NCI-H1092 treated with DMSO at 0.1 percent for 48 hours (cell line): ENCODE data around the gene SIRPB2.

ENCODE experiments used
- DNase-seq: peaks from one replicate; lab custom pipeline; 2025; lab: John Stamatoyannopoulos, UW

SIRPB2 gene

DNA sequence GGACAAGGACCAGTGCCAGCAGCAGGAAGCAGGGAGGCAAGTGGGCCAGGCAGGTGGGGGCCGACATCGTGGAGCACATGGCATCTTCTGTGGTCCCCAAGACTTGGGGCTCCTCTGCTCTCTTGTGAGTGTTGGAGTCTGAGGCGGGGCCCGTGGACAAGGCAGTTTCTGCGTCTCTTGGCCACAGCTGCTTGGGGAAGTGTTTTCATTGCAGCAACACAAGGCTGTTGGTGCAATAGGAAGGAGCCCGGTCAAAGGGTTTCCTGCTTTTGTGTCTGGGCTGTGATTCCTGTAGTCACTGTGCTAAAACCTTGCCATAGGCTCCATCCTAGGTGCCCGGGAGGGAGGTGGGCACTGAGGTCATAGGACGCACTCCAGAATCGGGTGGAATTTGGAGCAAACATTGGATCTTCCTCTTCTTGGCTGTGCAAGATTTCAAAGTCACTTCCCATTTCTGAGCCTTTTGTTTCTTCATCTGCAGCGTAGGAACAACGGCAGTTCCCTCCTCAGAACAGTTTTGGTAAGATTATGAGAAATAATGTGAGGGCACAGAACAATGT, at the start of gene SIRPB2:
Gene SIRPB2 (minus strand): TSS at position 140 of the 560 bp plus-strand sequence. CDS start 61 bp downstream, at position 79.
- DNase-seq, result no peak

DNA sequence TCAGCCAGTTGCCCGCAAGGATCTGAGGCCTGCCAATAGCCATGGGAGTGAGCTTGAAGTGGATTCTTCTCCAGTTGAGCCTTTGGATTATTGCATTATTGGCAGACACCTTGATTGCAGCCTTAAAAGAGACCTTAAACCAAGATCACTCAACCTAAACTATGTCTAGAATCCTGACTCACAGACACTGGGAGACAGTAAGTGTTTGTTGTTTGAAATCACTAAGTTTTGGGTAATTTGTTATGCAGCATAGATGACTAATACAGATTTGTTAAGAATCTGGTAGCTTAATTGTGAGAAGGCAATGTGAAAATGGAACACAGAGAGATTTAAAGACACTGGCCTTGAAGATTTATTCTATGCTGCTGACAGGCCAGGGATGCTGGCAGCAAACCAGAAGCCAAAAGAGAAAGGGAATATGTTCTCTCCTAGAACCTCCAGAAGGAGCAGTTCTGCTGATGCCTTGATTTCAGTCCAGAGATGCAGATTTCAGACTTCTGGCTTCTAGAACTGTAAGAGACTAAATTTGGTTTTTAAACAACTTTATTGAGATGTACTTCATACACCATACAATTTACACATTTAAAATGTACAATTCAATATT, 48.7 kb upstream of the SIRPB2 start:
- no peak for DNase-seq

DNA sequence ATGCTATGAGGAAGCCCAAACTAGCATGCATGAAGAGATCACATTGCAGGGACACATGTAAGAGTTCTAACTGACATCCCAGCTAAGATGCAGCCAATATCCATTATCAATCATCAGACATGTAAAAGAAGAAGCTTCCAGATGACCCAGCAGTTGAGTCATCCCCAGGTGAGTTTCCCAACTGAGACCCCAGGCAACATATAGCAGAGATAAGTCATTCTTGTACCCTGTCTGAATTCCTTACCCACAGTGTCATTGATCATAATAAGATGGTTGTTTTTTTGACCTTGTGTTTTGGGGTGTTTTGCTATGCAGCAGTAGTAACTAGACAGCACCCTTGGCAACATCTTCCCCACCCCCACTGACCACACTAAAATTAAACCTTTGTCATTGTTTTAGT, 47.4 kb upstream of the SIRPB2 start:
- no peak for DNase-seq

DNA sequence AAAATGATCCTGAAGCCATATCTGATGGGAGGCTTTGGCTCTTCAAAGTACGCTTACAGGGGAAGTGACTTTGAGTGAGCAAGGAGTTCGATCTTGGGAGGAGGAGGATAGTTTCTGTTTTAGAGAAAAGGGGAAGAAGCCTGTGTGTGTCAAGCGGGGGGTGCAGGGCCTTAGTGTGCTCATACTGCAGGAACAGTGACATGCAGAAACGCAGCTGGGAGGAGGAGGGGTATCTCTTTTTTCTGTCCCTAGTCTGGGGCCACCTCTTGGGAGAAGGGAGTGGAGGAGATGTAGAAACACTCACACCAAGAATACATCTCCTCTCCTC, 46.5 kb upstream of the SIRPB2 start:
- DNase-seq, result no peak

DNA sequence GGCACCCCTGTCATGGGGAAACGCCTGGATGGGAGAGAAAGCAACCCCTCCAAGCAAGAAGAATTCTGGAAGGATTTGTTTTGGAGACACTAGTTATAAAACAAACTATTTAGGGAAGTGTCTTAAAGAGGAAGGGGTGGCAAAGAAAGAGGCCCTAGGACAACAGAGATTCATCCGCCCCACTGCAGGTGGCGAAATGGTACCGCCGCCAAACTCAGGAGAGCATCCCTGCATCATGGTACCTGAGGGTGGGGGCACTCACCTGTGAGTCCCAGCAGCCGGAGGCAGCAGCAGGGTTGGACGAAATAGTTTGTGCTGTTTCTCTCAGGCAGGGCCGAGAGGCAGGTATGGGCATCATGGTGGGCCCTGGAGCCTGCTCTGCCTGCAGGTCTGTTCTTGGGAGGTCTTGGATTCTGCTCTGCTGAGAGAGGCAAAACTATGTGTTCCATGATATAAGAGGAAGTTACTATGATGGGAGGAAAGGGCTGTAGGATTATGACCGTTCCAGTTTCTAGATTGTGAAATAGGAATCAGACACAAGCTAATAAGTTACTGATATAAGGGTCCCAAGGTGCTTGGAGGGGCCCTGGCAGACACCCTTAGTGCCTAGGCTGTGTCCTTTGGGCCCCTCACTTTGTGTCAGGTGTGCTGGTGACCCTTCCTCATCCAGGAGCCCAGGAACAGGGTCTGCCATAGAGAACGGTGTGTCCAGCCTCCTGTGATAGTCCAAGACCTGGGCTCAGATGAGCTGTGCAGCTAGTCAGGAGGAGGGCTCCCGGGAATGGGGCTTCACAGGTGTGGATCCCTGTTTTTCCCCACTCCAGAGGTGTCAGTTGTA, 45.9 kb upstream of the SIRPB2 start:
- no peak for DNase-seq

DNA sequence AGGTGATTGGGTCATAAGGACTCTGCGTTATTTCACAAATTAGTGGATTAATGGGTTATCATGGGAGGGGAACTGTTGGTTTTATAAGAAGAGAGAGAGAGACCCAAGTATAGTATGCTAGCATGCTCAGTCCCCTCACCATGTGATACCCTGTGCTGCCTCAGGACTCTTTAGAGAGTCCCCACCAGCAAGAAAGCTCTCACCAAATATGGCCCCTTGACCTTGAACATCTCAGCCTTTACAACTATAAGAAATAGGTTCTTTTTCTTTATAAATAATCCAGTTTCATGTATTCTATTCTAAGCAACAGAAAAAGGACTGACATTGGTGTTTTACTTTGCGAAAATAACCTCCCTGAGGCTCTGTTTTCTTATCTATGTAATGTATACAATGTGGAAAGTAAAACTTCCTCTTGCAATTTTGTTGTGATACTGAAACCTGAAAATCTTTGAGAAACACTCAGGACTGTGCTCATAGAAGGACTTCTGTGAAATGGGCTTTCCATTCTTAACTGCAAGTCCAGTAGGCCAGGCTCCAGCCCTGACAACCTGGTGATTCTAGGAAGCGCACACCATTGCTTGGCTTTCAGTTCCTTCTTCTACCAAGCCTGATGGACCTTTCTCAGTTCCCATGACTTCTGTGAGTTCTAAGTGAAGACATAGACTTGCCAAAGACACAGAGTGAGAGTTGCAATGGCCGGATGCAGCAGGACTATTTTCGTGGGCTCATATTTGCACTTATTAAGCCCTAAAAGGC, 44.4 kb upstream of the SIRPB2 start:
- DNase-seq, result no peak

DNA sequence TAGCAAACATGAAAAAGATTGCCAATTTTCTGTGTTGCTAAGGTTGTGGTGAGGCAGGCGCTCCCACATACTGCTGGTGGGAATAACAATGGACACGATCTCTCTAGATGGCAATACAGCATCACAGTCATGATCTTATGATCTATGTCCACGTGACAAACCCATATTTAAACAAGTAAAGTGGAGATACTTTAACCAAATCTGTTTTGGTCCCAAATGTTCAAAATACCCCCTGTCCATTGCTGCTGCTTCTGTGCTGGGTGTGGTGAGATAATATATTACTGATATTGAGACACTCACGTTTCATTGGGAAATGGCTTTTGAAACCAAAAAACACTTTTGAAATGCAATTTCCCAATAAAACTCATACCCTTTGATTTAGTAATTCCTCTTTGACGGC, 43.3 kb upstream of the SIRPB2 start:
- no peak for DNase-seq

DNA sequence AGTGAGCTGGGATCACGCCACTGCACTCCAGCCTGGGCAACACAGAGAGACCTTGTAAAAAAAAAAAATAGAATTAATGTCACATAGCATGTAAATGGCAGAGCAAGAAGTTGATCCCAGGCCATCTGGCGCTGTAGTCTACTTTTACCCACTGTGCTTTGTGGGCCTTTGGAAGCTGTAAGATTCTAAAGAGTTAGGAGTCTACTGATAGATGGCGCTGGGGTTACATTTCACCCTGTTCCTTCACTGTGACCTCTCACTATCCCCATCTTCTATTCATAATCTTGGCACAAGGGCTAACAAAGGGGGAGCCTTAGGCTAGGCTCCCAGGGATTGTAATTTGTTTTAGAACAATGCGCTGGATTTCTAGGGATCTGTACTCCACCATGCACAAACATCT, 41.8 kb upstream of the SIRPB2 start:
- DNase-seq, result no peak

DNA sequence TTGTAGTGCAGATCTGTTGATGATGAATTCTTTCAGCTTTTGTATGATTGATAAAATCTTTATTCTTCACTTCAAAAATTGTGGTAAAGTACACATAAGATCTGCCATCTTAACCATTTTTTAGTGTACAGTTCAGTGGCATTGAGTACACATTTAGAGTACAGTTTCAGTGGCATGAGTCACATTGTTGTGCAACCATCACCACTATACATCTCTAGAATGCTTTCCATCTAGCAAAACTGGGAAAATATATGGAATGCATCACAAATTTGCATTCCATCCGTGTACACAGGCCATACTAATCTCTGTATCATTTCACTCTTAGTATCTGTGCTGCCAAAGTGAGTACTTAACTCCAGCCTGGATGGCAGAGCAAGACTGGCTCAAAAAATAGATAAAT, 37.6 kb upstream of the SIRPB2 start:
- no peak for DNase-seq

DNA sequence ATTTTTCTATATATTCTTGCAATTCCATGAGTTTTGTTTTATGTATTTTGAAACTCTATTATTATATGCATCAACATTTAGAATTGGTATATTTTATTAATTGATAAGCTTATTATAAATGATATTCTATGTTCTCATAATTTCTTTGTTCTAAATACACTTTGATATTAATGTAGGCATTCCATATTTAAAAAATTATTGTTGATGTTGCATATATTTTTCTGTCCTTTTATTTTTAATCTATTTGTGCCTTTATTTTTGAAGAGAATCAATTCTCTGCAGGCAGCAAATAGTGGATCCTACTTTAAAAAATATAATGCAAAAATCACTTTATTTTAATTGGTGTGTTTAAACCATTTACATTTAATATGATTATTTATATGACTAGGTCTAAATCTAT, 36.7 kb upstream of the SIRPB2 start:
- DNase-seq, result no peak

DNA sequence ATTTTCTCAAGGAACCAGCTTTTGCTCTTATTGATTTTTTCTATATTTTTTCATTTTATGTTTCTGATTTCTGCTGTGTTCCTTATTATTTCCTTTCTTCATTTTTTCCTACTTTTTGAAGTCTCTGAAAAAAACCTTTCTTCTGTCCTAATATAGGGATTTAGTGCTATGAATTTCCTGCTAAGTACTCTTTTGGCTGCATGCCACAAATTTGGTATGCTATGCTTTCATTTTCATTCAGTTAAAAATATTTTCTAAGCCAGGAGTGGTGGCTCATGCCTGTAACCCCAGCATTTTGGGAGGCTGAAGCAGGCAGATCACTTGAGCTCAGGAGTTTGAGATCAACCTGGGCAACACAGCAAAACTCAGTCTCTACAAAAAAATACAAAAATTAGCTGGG, 35.7 kb upstream of the SIRPB2 start:
- DNase-seq, result no peak

DNA sequence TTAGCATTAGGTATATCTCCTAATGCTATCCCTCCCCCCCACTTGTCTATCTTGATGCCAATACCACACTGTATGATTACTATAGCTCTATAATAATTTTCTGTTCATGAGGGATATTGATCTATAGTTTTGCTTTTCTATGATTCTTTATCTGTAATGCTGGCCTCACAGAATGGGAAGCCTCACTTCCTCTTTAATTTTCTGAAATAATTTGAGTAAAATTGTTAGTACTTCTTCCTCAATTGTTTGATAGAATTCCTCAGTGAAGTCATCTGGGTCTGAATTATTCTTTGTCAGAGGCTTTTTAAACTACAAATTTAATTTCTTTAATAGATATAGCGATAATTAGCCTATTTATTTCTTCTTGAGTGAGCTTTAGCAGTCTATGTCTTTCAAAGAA, 35.1 kb upstream of the SIRPB2 start:
- no peak for DNase-seq

DNA sequence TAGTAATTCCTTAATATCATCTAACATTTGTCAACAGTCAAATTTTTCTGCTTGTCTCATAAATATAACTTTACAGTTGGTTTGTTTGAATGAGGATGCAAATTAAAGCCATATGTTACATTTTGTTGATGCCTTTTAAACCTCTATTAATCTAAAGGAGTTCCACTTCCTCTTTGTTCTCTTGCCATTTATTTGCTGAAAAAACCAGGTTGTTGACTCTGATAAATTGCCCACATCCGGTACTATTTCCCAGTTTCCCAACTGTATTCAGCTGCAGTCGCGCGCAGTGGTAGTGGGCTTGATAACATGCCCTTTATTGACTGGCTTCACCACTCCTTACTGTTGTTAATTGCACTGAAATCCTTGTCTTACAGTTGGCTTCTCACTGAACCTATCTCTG, 32.8 kb upstream of the SIRPB2 start:
- no peak for DNase-seq

DNA sequence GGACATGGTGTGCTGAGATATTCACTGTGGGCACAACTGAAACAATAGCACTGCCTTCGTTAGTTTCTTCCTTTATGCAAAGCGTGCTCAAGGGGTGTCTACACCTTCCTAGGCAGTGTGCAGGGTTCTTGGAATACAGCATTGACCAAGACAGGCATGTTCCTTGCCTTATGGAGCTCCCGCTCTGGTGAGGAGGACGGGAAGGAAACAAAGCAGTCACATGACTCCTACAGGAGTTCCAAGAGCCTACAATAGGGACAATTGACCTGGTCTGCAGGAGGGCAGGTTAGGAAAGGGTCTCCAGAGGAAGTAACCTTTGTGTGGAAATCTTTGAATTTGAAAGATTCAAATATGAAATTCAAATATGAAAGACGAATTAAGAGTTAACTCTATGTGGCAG, 25.8 kb upstream of the SIRPB2 start:
- no peak for DNase-seq

DNA sequence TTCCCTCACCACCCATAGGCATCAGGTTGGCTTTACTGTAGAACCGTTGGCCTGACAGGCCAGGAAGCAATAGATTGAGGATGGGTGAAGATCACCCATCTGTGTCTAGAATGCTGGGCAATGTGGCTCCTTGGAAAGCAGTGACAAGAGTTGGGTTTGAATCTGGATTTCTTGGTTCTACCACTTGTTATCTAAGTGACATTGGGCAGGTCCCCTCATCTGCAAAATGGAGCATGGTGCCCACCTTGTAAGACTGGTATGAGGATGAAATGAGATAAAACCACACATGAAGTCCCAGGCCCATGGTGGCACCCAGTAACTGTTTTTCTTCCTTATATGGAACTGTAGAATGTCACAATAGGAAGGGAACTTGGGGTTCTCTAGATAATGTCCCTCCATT, 22.6 kb upstream of the SIRPB2 start:
- DNase-seq, result no peak

DNA sequence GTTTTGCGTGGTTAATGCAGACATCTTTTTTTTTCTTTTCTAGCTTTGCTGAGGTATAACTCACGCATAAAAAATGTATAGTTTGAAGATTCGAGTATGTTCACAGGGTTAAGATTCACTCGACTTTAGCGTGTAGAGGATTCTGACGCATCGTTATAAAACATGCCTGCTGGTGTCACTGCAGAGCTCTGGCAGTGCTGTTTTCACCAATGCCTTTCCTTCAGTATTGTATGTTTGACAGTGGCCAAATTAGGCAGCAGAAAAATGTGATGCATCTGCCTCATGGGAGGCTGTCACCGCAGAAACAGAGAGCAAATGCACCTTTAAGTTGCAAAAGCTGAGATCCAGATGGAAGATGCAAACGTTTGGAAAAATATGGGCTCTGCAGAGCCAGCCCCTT, 18.0 kb upstream of the SIRPB2 start:
- peak; percentile 2 for DNase-seq

DNA sequence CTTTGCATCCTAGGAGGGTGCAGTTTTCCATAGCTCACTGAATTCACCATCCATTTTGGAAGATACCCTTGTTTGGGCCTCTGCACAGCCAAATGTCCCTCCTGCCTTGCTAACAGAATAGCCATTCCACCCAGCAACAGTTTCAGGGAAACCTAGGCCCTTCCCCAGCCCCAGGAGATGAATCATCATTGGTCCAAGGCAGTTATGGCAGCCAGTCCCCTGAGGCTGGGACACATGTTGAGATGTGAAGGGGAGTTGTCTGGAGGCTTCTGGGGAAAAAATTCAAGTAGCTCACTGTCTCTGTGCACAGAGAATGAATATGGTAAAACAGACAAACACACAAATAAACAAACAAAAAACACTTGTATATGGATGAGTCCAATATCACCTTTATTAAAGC, 17.4 kb upstream of the SIRPB2 start:
- DNase-seq, result no peak

DNA sequence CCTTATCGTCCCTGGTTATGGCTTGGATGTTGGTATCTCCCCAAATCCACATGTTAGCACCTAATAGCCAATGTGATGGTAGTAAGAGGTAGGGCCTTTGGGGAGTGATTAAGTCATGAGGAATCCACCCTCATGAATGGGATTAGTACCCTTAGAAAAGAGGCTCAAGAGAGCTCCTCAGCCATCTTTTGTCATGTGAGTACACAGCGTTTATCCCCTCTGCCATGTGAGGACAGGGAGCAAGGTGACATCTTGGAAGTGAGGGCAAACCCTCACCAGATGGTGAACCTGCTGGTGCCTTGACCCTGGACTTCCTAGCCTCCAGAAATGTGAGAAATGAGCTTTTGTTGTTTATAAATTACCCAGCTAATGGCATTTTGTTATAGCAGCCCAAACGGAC, 16.1 kb upstream of the SIRPB2 start:
- DNase-seq, result no peak

DNA sequence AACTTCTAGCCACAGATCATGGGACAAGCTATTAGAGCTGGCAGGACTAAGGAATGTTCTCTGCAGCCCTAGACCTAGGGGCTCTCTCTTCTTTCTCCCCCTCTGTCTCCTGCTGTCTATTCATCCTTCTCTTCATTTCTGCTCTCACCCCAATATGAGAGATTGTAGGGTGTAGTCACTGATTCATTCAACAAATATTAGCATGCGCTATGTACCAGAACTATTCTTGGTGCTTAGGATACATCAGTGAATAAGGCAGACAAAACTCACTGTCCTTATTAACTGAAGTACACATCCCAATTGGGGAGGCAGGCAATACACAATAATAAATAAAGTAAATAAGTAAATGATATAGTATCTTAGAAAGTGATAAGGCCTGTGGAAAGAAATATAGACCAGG, 14.7 kb upstream of the SIRPB2 start:
- DNase-seq, result no peak

DNA sequence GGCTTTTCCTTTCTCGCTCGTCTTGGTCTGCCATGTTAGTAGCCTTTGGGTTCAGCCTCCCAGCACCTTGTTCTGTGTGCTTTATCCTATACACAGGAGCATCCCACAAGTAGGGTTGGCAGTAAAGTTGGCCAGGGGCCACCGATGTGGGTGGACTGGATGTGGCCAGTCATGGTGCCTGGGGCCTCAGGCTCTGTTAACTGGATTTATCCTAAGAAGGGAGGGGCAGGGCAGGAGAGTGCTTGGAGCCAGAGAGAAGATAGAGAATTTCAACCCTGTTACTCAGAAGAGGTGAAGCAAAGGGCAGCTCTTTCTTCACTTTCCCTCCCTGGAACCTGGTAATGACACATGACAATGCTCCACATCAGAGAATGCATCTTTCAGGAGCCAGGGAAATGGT, 14.1 kb upstream of the SIRPB2 start:
- DNase-seq, result no peak

DNA sequence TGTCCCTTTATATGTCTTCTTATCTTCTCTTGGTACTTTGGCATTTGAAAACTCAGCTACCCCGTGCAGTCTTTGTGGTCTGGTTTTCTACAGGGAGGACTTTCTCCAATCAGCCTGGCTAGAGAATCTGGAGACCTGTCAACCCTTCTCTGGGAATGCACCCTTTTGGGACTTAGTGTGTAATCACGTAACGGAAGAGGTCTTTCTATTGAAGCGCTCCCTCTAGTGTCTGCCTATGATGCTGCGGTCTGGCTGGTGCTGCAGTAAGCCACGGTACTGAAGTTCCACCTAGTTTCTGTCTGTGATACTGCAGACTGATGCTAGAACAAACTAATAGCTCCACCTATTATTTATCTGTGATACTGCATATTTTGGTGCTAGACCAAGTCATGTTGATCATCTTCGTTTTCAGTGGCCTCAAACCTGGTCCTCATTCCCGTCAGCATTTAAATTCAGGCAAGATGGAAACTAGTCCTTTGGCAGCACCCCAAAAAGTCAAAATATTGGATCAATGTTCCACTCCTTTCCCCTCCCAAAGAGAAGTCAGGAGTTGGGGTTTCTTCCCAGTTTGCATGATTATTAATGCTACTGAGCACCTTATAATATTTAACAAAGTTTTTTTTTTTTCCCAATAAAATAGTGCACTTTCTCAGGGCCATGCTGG, 12.5 kb upstream of the SIRPB2 start:
- DNase-seq, result peak; percentile 79

DNA sequence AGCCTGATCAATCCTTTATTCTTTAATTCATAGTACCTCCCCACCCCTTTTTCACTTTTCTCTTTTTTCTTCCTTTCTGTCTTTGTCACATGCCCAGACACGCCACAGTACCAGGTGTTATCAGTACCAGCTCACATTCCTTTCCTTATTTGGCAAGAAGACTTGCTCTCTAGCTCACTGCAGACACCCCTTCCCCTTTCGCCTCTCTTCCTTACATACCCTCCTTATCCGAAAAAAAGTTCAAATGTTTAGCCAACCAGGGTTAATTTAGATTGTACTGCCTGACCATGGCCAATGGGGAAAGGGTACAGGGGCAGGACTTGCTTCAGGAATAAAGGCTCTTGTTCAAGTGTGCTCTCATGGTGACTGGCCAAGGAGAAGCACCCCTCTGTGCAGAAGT, 9.3 kb upstream of the SIRPB2 start:
- no peak for DNase-seq
